Measurements from ENCODE around the gene RPL3.
"Not testable (repeated sequence)": the region's sequence is repeated elsewhere in the genome, so short reads cannot be mapped to it uniquely, and the experiment has no call there.

The RPL3 gene

DNA sequence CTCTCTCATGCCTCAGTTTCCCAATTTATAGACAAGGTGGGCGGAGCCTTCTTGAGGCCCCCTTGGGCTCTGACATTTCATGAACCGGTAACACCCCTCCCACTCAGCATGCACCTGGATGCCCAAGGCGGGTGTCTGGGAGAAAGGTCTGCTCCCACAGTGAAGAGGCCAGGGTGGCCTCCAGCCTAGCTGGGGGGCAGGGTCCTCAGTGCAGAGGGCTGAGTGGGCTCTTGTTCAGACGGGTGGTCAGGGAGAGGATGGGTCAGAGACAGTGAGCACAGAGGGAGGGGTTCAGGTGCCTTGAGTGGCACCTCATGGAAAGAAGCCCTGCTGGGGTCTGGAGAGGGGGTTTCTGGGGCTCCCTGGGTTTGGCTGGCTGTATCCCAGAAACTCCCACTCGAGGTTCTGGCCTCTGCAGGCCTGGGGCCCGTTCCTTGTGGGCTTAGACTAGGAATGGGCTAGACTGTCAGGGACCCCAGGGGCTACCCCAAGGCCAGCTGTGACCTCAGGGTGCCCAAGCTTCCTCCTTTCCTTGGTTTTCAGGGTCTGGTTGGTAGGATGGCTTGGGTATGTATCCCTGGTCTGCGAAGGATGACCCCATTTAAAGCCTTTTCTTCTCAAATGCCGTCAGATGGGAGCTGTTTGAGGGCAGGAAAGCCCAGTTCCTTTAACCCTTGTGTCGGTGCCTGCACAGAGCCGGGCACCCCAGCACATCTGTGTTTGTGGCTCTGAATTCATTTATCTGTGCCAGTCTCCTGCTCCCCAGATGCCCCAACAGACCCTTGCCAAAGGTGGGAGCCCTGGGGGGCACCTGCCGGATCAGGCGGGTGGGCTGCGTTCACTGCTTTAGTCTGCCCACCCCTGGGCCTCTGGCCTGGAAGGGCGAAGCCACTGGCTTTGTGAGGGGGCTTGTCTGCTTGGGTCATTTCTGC, 31.6 kb upstream of the RPL3 start:
- DNase-seq = no peak

DNA sequence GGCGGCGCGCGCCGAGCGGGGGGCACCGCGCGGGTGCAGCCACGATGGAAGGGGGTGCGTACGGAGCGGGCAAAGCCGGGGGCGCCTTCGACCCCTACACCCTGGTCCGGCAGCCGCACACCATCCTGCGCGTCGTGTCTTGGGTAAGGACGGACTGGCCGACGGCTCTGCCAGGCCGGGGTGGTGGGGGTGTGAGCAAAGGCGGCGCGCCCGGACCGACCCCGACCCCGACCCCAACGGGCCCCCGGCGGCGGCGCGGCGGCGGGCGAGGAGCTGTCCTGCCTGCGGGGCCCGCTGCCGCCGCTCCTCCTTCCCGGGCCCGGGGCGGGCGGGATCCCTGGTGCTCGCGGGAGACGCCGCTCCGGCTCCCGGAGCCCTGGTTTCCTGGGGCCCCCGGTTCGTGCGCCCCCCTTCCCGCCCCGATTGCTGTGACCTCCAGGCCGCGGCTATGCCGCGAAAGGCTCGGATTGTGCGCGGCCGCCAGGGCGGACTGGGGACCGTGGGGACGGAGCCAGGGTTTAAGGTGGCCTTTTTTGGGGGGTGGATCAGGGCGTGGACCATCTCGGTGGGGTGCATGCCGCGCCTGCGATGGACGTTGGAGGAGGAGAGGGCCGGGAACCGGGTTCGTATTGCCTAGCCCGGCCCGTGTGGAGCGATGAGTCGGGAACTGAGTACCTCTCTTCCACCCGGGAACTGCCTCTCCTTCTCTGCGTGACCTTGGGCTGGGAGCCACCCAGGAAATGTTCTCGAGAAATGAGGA, 30.7 kb upstream of the RPL3 start, which contains the start of gene SYNGR1:
Gene SYNGR1 (plus strand): TSS at position 25 of the 760 bp plus-strand sequence. CDS start 20 bp downstream, at position 45.
- DNase-seq = no peak

DNA sequence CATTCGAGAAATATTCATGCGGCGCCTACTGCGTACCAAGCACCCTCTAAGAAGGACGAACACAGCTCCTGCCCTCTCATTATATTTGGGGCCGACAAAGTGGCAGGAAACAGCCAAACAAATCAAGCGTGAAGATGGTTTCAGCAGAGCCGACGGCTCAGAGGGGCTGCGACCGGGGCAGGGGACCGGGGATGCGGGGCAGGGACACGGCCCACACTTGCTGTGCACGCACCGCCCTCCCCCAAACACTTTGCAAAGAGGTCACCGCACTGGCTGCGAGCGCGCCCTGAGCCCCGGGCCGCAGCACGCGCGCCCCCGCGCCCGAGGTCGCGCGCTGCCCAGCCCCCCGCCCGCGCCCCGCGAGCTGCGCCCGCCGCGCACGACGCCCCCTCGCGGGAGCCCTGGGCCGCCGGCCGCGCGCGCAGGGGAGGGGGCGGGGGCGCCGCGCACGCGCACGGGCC, 30.1 kb upstream of the RPL3 start:
- DNase-seq = no peak

DNA sequence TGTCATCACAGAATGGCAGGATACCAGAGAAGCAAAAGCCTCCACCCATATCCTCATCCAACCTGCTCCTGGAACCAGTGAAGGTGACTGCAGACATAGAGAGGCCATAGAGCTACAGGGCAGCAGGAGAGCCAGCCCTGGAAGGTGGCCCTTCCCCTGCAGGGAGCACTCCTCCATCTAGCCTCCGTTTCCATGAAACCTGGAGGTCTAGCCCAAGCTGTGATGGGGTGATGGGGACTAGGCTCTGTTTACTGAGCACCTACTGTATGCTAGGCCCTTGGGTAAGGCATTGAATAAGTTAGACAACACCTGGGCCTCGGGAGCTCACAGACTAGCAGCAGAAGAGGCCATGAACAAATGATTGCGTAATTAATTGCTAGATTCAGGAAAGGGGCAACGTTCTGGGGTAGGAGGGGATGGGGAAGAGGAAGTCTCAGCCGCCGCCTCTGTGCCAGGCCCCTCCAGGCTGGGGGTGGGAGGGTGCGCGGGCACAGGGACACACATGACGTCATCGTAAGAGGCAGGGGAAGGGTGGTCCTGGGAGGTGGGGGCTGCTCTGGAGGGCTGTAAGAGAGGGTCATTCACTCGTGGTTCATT, 29.6 kb upstream of the RPL3 start:
- no peak for DNase-seq

DNA sequence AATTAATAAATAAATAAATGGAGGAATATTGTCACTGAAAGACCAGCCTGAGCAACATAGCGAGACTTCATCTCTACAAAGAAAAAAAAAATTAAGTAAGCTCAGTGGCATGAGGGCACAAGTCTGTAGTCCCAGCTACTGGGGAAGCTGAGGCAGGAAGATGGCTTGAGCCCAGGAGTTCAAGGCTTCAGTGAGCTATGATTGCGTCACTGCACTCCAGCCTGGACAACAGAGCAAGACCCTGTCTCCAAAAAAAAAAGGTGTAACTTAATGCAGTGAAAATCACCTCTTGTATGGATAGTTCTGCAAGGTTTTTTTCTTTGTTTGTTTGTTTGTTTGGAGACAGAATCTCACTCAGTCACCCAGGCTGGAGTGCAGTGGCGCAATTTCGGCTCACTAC, 25.8 kb upstream of the RPL3 start:
- DNase-seq = no peak

DNA sequence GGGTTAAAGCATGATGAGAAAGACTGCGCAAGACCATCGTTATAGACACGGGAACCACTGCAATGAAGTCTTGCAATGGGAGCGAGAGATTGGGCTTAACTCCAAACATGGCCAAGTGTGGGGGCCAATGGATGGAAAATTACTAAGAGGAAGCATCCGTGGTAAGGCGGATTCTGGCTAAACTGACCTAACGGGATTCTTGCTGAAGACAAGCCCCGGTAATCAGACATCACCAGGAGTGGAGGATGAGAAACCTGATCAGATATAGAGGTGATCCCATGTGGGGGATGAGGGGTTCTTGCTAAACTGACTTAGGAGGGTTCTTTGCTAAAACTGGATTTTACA, 24.6 kb upstream of the RPL3 start:
- DNase-seq = no peak

DNA sequence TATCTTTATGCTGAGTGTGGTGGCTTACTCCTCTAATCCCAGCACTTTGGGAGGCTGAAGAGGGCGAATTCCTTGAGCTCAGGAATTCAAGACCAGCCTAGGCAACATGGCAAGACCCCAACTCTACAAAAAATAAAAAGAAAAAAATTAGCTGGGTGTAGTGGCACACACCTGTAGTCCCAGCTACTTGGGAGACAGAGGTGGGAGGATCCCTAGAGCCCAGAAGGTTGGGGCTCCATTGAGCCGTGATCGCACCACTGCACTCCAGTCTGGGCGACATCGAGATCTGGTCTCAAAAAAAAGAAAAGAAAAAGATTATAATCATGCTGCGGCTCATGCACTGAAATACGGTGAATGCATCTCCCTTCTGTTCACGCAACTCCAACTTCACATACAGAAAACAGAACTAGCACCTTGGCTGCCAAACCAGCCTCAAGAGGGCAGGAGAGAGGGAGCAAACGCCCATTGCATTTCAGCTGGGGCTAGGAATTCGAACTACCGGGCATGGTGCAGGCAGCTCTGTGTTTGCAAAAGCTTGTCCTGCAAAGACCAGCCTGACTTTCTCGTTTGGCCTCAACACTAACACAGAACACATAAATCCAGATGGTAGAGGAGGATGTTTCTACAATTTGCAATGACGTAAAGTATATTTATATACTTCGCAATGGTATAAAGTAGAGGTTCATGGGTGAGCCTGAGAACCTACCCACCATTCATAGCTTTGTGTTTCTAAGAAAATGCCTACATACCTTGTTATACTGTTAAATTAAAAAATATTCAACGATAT, 24.0 kb upstream of the RPL3 start:
- DNase-seq = no peak

DNA sequence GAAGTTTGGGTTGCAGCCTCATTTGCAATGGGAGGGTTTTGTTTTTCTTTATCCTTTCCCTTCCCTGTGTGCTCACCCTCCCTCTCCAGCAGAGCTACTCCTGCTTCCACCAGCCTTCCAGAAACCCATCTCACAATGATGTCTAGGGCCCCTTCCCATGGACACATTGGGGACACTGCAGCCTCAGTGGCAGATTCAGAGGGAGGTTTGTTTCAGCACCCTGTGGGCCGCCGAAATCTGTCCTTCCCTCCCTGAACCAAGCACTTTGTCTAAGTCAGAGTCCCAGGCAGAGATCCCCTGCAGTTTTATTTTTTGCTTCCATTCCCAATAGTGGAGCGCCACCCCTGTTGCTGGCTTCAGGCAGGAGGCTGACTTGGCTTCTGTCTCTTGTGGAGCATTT, 21.8 kb upstream of the RPL3 start:
- no peak for DNase-seq

DNA sequence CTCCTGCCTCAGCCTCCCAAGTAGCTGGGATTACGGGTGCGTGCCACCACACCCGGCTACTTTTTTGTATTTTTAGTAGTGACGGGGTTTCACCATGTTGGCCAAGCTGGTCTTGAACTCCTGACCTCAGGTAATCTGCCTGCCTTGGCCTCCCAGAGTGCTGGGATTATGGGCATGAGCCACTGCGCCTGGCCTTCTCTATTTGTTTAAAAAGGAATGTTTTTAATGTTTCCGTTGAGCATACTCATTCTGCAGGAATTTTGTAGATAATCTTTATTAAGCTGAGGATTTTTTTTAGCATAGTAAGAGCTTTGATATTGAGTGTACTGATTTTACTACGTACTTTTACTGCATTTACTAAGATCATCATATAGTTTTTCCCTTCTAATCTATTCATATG, 20.4 kb upstream of the RPL3 start:
- not testable (repeated sequence) for DNase-seq

DNA sequence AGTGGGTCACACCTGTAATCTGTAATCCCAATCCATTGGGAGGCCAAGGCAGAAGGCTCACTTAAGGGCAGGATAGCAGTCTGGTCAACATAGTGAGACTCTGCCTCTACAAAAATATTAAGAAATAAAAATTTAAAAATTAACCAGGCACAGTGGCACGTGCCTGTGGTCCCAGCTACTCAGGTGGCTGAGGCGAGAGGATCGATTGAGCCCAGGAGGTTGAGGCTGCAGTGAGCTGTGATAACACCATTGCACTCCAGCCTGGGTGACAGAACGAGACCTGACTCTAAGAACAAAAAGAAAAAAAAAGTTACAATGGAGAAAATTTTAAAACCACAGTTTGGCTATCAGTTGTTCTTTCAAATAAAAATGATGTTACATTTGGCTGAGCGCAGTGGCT, 17.0 kb upstream of the RPL3 start:
- no peak for DNase-seq

DNA sequence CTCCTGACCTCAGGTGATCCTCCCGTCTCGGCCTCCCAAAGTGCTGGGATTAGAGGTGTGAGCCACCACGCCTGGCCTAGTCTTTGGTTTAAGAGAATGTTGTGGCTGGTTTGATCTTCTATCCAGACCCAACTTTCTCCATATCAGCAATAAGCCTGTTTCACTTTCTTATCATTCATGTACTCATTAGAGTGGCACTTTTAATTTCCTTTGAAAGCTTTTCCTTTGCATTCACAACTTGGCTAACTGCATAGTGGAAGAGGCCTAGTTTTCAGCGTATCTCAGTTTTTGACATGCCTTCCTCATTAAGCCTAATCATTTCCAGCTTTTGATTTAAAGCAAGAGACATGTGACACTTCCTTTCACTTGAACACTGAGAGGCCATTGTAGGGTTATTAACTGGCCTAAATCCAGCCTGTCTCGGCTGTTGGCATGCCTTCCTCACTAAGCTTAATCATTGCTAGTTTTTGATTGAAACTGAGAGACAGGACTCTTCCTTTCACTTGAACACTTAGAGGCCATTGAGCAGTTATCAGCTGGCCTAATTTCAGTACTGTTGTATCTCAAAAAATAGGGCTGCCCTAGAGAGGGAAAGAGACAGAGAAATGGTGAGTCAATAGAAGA, 13.1 kb upstream of the RPL3 start:
- DNase-seq = no peak

DNA sequence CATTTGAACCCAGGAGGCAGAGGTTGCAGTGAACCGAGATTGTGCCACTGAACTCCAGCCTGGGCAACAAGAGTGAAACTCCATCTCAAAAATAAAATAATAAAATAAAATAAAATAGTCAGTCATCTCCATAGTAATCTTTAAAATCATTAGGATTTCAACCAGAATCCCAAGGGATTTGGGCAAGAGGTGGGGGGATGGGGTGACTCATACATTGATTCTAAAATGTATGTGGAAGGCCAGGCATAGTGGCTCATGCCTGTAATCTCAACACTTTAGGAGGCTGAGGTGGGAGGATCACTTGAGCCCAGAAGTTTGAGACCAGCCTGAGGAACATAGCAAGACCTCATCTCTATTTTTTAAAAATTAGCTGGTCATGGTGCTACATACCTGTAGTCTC, 11.1 kb upstream of the RPL3 start:
- not testable (repeated sequence) for DNase-seq

DNA sequence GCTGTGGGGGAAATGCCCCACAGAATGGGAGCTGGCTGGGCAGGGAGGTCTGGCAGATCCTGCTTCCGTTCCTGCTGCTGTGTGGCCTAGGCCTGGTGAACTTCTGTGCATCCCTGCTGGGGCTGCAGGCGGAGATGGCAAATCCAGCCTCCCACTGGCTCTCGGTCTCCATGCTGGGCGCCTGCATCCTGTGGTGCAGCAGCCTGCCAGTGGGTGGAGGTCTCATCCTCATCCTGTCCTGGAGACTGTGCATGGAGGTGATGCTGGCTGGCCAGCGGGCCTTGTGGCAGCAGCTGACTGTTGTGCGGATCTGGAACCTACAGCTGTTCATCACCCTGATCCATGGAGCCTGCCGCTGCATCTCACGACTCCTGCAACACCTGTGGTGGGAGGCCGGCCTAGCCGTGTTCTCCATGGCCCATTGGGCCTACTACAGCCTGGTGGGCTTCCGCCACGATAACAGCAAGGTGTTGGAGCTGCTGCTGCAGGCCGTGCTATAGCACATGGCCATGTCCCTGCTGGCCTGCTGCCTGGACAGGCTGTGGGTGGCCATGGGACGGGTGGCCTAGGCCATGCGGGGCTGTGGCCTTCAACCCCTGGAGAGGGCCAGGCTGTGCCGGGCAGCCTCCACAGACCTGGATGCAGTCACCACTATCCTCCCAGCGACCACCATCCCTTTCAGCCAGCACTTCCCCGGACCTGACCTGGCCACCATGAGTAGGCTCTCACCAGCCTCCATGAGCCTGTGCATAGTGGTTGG, 8.8 kb upstream of the RPL3 start:
- no peak for DNase-seq

DNA sequence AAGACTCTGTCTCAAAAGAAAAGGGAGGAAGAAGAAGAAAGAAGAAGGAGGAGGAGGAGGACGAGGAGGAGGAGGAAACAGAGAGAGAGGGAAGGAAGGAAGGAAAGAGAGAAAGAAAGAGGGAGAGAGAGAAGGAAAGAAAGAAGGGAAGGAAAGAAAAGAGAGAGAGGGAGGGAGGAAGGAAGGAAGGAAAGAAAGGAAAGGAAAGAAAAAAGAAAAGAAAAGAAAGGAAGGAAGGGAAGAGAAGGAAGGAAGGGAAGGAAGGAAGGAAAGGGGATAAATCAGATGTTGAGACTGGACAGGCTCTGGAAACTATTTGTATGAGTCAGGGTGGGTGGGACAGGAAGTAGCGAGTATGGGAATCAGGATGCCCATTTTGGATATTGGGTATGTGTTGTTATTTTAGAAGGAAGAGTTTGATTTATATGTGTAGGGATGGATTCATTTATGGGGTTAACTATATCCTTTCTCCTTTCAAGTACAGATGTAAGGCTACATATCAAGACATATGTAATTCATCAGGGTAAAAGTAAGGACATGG, 6.0 kb upstream of the RPL3 start:
- DNase-seq = no peak

DNA sequence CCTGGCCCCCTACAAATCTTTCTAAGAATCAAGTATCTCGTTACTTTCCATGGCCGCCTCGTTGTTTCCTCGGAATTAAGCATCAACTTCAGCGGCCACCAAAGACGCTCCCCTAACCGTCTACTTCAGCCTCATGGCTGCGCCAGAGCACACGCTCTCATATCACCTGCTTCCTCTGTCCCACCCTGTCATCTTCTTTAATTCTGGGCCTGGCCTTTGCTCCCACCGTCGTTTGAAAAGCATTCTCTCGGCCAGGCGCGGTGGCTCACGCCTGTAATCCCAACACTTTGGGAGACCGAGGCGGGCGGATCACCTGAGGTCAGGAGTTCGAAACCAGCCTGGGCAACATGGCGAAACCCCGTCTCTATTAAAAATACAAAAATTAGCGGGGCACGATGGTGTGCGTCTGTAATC, 1.2 kb upstream of the RPL3 start:
- DNase-seq = not testable (repeated sequence)

DNA sequence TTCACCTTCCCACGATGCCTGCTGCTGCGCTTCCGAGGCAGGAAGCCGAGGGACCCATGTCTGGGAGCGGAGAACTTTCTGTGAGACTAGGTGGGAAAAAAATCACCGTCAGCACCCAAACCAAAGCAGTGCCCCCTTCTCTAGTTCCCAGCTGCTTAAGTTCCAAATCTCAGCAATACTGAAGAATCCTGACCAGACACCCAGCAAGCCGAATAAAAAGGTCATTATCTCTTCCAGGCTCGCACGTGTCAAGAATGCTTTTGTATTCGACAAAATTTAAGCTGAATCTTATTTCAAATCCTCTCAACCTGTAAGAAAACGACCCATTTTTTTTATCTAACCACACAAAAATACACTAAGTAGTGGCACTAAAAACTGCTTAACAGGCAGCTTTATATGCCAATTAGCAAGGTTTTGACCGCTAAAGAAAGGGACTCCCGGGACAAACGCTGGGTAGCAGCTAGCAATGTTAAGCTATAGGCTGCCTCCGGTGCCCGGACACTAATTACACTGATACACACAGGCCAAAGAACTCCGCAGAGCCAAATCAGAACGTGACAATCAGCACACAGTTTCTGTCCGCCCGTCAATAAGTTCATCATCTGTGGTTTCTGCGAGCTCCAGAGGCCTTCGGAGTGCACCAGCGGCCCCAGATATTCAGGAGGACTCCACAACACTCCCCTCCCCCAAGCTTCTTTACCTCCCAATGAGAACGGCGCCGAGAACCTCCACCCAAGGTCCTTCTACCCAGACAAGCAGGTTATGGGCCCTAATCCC, 728 bp downstream of the RPL3 start:
- DNase-seq = no peak

DNA sequence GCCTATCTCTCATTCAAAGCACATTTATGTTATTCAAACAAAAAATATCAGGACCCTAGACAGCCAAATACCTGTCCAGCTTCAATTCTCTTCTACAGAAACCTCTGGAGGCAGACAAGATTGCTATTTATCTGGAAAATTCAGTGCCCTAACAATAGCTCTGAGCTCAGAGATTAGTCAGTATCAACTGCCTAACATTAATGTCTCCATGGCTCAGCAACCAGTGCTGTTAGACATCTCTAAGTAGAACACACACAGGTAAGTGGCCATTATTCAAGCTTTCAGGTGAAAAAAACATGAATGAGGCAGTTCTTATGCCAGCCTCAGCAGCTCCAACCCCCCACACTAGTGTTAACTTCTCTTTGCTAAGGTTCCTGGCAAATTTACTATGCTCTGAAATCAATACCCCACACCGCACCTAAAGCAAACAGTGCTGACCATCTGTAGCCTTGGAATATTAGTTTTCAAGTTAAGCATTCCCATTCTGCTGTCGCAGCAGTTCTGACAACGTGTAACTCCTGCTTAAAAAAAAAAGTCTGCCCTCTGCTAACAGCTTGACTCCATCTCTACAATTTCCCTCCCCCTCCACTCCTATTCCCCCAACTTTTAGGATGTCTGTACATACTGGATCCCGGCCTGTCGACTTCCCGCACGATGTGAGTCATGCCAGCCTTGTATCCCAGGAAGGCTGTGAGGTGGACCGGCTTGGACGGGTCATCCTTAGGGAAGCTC, 1.5 kb downstream of the RPL3 start:
- DNase-seq = no peak

DNA sequence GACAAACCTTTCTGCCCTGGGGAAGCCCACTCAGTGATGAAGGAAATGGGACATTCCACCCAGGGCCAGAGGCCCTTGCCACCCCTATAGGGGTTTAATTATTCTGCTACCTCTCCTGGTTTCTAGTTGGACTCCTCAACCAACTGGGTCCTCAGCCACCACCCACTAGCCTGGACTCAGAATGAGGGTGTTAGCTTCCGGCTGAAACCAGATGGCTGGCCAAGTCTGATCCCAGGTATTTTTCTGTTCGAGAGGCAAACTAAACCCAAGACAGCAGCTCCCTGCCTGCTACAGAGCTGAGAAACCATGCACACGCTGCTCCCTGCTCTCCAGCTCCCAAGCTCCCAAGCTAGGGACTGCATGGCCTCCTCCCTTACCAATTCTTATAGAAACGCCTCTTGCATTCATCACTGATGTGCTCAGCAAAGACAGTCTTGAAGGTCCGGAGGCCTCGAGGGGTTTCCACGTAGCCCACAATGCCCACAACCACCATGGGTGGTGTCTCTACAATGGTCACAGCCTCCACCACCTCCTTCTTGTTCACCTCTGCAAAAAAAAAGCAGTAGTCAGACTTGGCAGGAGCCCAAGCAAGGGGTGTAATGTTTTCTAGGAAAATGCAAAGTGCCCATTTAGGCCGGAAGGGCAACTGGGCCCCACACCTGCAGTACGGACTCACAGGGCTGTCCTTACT, 2.2 kb downstream of the RPL3 start:
- no peak for DNase-seq

DNA sequence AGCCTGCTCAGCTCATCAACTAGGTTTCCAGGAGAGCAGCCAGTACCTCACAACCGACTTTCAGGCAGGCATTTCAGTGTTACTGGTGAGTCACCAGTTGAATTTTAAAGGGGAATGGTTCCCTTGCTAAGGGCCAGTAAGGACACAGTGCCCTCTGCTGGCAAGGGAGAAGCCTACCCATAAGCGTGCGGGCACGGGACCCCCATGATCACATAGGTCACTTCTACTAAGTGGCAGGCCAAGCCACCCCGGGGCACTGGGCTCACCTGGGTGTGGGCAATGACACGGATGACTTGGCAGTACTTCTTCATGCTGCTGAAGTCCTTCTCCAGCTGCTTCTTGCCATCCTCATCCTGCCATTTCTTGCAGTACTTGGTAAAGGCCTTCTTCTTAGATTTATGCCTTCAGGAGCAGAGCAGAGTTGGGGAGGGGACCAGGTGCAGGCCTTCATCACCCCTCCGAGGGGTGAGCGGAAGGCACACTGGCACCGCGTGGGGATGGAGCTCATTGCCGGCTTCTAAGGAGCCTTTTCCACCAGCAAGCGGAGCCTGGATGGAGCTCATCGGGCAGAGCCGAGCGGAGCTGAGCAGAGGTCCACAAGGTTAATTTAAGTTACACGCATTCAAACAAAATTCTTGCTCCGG, 2.9 kb downstream of the RPL3 start:
- DNase-seq = no peak

Measured in NCI-H1417 treated with DMSO at 0.1 percent for 48 hours (cell line).